Prostate gland (tissue), 2 donors: Measurements from ENCODE around the gene LCE3A.

Experiments
- POLR2A ChIP-seq: fragments of 450-650 bp; IDR thresholded peaks from one replicate; pipeline ENCODE4 v1.6.1; 2016; ENCODE audit warnings: antibody characterized with exemption, mild to moderate bottlenecking
- TF ChIP-seq, protein P1 (sequence below), 4 experiments: fragments of 200-600 bp in 2 of 4; fragments of 450-650 bp in 2 of 4; sonication (generic) in 2 of 4; IDR thresholded peaks; 1 replicate in 3 of 4; 2 replicates in 1 of 4; pipeline ENCODE4 v1.5.1; 2016 to 2019; ENCODE audit warnings: antibody characterized with exemption in 4 of 4, mild to moderate bottlenecking in 2 of 4, moderate library complexity in 2 of 4

DNA sequence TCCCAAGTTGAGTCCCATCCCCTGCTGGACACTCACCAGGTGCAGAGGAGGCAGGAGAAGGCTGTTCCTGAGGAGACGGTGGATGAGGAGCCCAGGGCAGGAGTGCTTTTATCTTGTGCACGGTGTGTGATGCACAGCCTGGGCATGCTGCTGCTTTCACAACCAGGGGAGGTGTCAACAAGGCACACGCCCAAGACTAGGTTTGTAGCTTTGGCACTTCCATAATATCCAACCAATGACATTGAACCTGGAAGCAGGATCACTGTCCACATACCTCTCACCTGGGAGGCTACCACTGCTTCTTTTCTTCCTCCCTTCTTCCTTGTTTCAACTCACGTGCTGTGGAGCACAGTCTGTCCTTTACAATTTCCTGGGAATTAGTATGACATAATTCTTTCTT, 42.5 kb downstream of the LCE3A start, which contains the start of gene LCE3D:
- TF ChIP-seq, protein P1, sequence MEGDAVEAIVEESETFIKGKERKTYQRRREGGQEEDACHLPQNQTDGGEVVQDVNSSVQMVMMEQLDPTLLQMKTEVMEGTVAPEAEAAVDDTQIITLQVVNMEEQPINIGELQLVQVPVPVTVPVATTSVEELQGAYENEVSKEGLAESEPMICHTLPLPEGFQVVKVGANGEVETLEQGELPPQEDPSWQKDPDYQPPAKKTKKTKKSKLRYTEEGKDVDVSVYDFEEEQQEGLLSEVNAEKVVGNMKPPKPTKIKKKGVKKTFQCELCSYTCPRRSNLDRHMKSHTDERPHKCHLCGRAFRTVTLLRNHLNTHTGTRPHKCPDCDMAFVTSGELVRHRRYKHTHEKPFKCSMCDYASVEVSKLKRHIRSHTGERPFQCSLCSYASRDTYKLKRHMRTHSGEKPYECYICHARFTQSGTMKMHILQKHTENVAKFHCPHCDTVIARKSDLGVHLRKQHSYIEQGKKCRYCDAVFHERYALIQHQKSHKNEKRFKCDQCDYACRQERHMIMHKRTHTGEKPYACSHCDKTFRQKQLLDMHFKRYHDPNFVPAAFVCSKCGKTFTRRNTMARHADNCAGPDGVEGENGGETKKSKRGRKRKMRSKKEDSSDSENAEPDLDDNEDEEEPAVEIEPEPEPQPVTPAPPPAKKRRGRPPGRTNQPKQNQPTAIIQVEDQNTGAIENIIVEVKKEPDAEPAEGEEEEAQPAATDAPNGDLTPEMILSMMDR (IDR thresholded peaks at IDR 0.05), result no peak
- no peak for TF ChIP-seq POLR2A
